Measurements from ENCODE around the gene DNAH14. TPM values are rescaled to one million over a fixed set of nuclear protein-coding genes. Genes with fewer than 3 reads are reported as not detected.

Gene DNAH14
- total and polyA plus RNA-seq, 2 of the 13 experiments (the other 11 are each of a cell fraction or from before 2014, with no cell fraction given): 4.5 to 27.5 TPM

DNA sequence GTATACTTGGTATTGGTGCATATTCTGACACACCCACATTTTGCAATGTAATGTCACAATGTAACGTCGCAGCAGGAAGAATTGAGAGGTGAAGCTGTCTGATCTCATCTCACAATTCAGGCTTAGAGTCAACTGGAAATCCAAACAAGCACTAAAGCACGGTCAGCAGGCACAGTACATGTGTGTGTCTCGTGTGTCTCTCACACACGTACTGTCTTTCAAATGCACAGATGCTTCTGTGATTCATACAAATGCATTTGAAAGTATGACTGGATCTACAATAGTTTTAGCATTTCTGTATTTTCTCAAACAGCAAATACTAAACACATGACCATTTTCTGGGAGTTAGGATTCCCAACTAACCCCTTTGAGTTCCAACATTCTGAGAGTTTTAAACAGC, 471.5 kb downstream of the DNAH14 start:
- H3K4me2 ChIP-seq (ENCODE audit: low read depth, low read length): no peak overlapping the region
- ChIA-PET CTCF (ENCODE audit: low intra/inter-chr PET ratio, low total read pairs) (no interaction called here), POLR2A (no interaction called here)
- FAIRE-seq: no peak
- H3K79me2 ChIP-seq (ENCODE audit: insufficient read depth, low read length): no peaks in the 10 kb centered on the region
- H4K20me1 ChIP-seq (ENCODE audit: insufficient read depth, low read length): no peaks in the 10 kb centered on the region
- H3K36me3 ChIP-seq (replicated peaks in 1 of 2; ENCODE audit: control insufficient read depth in 1 of 2, insufficient read depth in 2 of 2, low read length in 2 of 2): peaks cover 2 to 53% of the 10 kb centered on the region in 2 experiments
- no peak for DNase-seq (ENCODE audit: low spot score)
- no peak for ATAC-seq
- H2AFZ ChIP-seq (ENCODE audit: low read length): no peak overlapping the region
- intact Hi-C loops (cut with micrococcal nuclease; ENCODE audit: unreplicated experiment) (no loop called here), in situ Hi-C loops (cut with HindIII; ENCODE audit: extremely low pct_ligation_motif_present, low pct_unique_long_range_greater_than_20kb) (no loop called here)
- H3K4me3 ChIP-seq (replicated peaks in 1 of 3; ENCODE audit: insufficient read depth in 1 of 3, low read depth in 2 of 3, low read length in 3 of 3): no peak overlapping the region
- WGBS (ENCODE audit: low lambda C conversion rate): 97% methylated on average over 5 of the region's 5 CpGs
- BruUV-seq (replicated peaks): no TSS peak
- H3K9me3 ChIP-seq (ENCODE audit: low read length): no peaks in the 10 kb centered on the region
- no peaks in the 10 kb centered on the region for H3K27me3 ChIP-seq (ENCODE audit: control insufficient read depth in 1 of 2, insufficient read depth in 2 of 2, low read length in 2 of 2)
- no peak for TF ChIP-seq ZNF891 (CRISPR knock-in tag; IDR thresholded peaks at IDR 0.05)
- TF ChIP-seq, protein P1, sequence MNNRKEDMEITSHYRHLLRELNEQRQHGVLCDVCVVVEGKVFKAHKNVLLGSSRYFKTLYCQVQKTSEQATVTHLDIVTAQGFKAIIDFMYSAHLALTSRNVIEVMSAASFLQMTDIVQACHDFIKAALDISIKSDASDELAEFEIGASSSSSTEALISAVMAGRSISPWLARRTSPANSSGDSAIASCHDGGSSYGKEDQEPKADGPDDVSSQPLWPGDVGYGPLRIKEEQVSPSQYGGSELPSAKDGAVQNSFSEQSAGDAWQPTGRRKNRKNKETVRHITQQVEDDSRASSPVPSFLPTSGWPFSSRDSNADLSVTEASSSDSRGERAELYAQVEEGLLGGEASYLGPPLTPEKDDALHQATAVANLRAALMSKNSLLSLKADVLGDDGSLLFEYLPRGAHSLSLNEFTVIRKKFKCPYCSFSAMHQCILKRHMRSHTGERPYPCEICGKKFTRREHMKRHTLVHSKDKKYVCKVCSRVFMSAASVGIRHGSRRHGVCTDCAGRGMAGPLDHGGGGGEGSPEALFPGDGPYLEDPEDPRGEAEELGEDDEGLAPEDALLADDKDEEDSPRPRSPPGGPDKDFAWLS (CRISPR knock-in tag; IDR thresholded peaks at IDR 0.05; ENCODE audit: borderline replicate concordance): no peak
- no peaks in the 10 kb centered on the region for H3K4me1 ChIP-seq (ENCODE audit: insufficient read depth, low read length)
- no peak overlapping the region for H3K27ac ChIP-seq (ENCODE audit: extremely low read length, insufficient read depth, low read length)
- H3K9ac ChIP-seq (ENCODE audit: insufficient read depth, low read depth, low read length): no peak overlapping the region

GRCh38 chr1:225406976-225407725, 477.7 kb downstream of the DNAH14 start:
- peaks cover 17 to 60% of the 10 kb centered on the region in 2 experiments for H3K36me3 ChIP-seq (replicated peaks in 1 of 2; ENCODE audit: control insufficient read depth in 1 of 2, insufficient read depth in 2 of 2, low read length in 2 of 2)
- FAIRE-seq: no peak
- intact Hi-C loops (cut with micrococcal nuclease; ENCODE audit: unreplicated experiment) (no loop called here), in situ Hi-C loops (cut with HindIII; ENCODE audit: extremely low pct_ligation_motif_present, low pct_unique_long_range_greater_than_20kb) (no loop called here)
- no TSS peak for BruUV-seq (replicated peaks)
- 97% methylated on average over 8 of the region's 8 CpGs for WGBS (ENCODE audit: low lambda C conversion rate)
- H3K4me1 ChIP-seq (ENCODE audit: insufficient read depth, low read length): peaks cover 30% of the 10 kb centered on the region
- no peak for DNase-seq (ENCODE audit: low spot score)
- no peak overlapping the region for H3K4me2 ChIP-seq (ENCODE audit: low read depth, low read length)
- ATAC-seq: peak; percentile 50; the same call in 2 of the 3 replicates
- no peak overlapping the region for H3K27ac ChIP-seq (ENCODE audit: extremely low read length, insufficient read depth, low read length)
- ChIA-PET POLR2A (no interaction called here), CTCF (ENCODE audit: low intra/inter-chr PET ratio, low total read pairs) (no interaction called here)
- no peak for TF ChIP-seq SUZ12 (IDR thresholded peaks at IDR 0.05; ENCODE audit: low read depth, low read length)
- no peak for TF ChIP-seq ZFY (CRISPR knock-in tag; IDR thresholded peaks at IDR 0.05)
- no peak for TF ChIP-seq ZNF234 (CRISPR knock-in tag; conservative IDR thresholded peaks at IDR 0.05)
- TF ChIP-seq CERS6 (CRISPR knock-in tag; IDR thresholded peaks at IDR 0.05): no peak
- TF ChIP-seq, protein P2, sequence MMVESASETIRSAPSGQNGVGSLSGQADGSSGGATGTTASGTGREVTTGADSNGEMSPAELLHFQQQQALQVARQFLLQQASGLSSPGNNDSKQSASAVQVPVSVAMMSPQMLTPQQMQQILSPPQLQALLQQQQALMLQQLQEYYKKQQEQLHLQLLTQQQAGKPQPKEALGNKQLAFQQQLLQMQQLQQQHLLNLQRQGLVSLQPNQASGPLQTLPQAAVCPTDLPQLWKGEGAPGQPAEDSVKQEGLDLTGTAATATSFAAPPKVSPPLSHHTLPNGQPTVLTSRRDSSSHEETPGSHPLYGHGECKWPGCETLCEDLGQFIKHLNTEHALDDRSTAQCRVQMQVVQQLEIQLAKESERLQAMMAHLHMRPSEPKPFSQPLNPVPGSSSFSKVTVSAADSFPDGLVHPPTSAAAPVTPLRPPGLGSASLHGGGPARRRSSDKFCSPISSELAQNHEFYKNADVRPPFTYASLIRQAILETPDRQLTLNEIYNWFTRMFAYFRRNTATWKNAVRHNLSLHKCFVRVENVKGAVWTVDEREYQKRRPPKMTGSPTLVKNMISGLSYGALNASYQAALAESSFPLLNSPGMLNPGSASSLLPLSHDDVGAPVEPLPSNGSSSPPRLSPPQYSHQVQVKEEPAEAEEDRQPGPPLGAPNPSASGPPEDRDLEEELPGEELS (CRISPR knock-in tag; IDR thresholded peaks at IDR 0.05): no peak
- TF ChIP-seq EZH2 (conservative IDR thresholded peaks at IDR 0.05; ENCODE audit: low read depth, low read length): no peak
- no peak for TF ChIP-seq NBN (conservative IDR thresholded peaks at IDR 0.05)
- no peak for TF ChIP-seq IKZF4 (CRISPR knock-in tag; IDR thresholded peaks at IDR 0.05; ENCODE audit: borderline replicate concordance, low read depth, not compliant biosample characterization)
- TF ChIP-seq ISX (CRISPR knock-in tag; conservative IDR thresholded peaks at IDR 0.05): no peak
- no peak for TF ChIP-seq E2F1 (CRISPR knock-in tag; IDR thresholded peaks at IDR 0.05)
- H4K20me1 ChIP-seq (ENCODE audit: insufficient read depth, low read length): no peaks in the 10 kb centered on the region
- H2AFZ ChIP-seq (ENCODE audit: low read length): no peak overlapping the region
- no peaks in the 10 kb centered on the region for H3K9me3 ChIP-seq (ENCODE audit: low read length)
- no peak overlapping the region for H3K4me3 ChIP-seq (replicated peaks in 1 of 3; ENCODE audit: insufficient read depth in 1 of 3, low read depth in 2 of 3, low read length in 3 of 3)
- no peak overlapping the region for H3K9ac ChIP-seq (ENCODE audit: insufficient read depth, low read depth, low read length)
- H3K79me2 ChIP-seq (ENCODE audit: insufficient read depth, low read length): peaks cover 6% of the 10 kb centered on the region
- H3K27me3 ChIP-seq (ENCODE audit: control insufficient read depth in 1 of 2, insufficient read depth in 2 of 2, low read length in 2 of 2): no peaks in the 10 kb centered on the region
